ENCODE data around the gene HMOX2. TPM values are rescaled to one million over a fixed set of nuclear protein-coding genes. Genes with fewer than 3 reads are reported as not detected.

The HMOX2 gene
- total and polyA plus RNA-seq, 2 experiments from 2014 or later = 36.0 to 61.5 TPM

- Histone ChIP-seq H3K27me3 (replicated peaks; ENCODE audit: insufficient read depth) (no peaks in the 10 kb centered on the region), H3K4me1 (ENCODE audit: insufficient read depth) (peaks cover 17% of the 10 kb centered on the region), H3K9me2 (ENCODE audit: insufficient read depth) (no peaks in the 10 kb centered on the region), H3K27ac (no peak overlapping the region), H2AFZ (no peak overlapping the region), H3F3A (ENCODE audit: insufficient read depth) (peaks cover 23% of the 10 kb centered on the region), H3K4me3 (no peak overlapping the region), H3K9ac (no peak overlapping the region), H3K79me2 (ENCODE audit: insufficient read depth) (no peaks in the 10 kb centered on the region), H3K4me2 (ENCODE audit: unreplicated experiment) (no peak overlapping the region), H3K9me3 (ENCODE audit: low read depth) (no peaks in the 10 kb centered on the region), H3K36me3 (ENCODE audit: low read depth) (no peaks in the 10 kb centered on the region), H4K20me1 (ENCODE audit: insufficient read depth) (no peaks in the 10 kb centered on the region)
- in situ Hi-C loops (cut with MboI) = no loop called here
- WGBS, 2 experiments (ENCODE audit: low coverage in 1 of 2, low lambda C conversion rate in 2 of 2, missing lambda C conversion rate in 2 of 2) = 92 to 93% methylated on average over 32 of the region's 32 CpGs
- DNase-seq = no peak
- TF ChIP-seq EZH2 (IDR thresholded peaks at IDR 0.05; ENCODE audit: insufficient read depth, poor library complexity, severe bottlenecking) = no peak
- no peak for TF ChIP-seq EZH2phosphoT487 (IDR thresholded peaks at IDR 0.05; ENCODE audit: insufficient read depth, low read depth)
Measured at GRCh38 chr16:4465977-4466779, 10.0 kb upstream of the HMOX2 start.

GRCh38 chr16:4467916-4468315 is 8.3 kb upstream of the HMOX2 start:
- Histone ChIP-seq H3K9ac (no peak overlapping the region), H3K4me2 (ENCODE audit: unreplicated experiment) (no peak overlapping the region), H3K36me3 (ENCODE audit: low read depth) (no peaks in the 10 kb centered on the region), H3K27me3 (replicated peaks; ENCODE audit: insufficient read depth) (no peaks in the 10 kb centered on the region), H3K27ac (no peak overlapping the region), H3K79me2 (ENCODE audit: insufficient read depth) (no peaks in the 10 kb centered on the region), H3F3A (ENCODE audit: insufficient read depth) (peaks cover 21% of the 10 kb centered on the region), H3K4me1 (ENCODE audit: insufficient read depth) (peaks cover 17% of the 10 kb centered on the region), H3K9me3 (ENCODE audit: low read depth) (no peaks in the 10 kb centered on the region), H3K4me3 (no peak overlapping the region), H3K9me2 (ENCODE audit: insufficient read depth) (no peaks in the 10 kb centered on the region), H2AFZ (no peak overlapping the region), H4K20me1 (ENCODE audit: insufficient read depth) (no peaks in the 10 kb centered on the region)
- 97 to 99% methylated on average over 16 of the region's 16 CpGs for WGBS, 2 experiments (ENCODE audit: low coverage in 1 of 2, low lambda C conversion rate in 2 of 2, missing lambda C conversion rate in 2 of 2)
- DNase-seq = no peak
- TF ChIP-seq EZH2 (IDR thresholded peaks at IDR 0.05; ENCODE audit: insufficient read depth, poor library complexity, severe bottlenecking) (no peak), EZH2phosphoT487 (IDR thresholded peaks at IDR 0.05; ENCODE audit: insufficient read depth, low read depth) (no peak)
- in situ Hi-C loops (cut with MboI) = no loop called here

- no peaks in the 10 kb centered on the region for H4K20me1 ChIP-seq (ENCODE audit: insufficient read depth)
- no peak overlapping the region for H3K9ac ChIP-seq
- peaks cover 13% of the 10 kb centered on the region for H3K4me1 ChIP-seq (ENCODE audit: insufficient read depth)
- no peak overlapping the region for H3K27ac ChIP-seq
- H3K9me3 ChIP-seq (ENCODE audit: low read depth) = no peaks in the 10 kb centered on the region
- no peak for TF ChIP-seq EZH2 (IDR thresholded peaks at IDR 0.05; ENCODE audit: insufficient read depth, poor library complexity, severe bottlenecking)
- TF ChIP-seq EZH2phosphoT487 (IDR thresholded peaks at IDR 0.05; ENCODE audit: insufficient read depth, low read depth) = no peak
- H3K27me3 ChIP-seq (replicated peaks; ENCODE audit: insufficient read depth) = no peaks in the 10 kb centered on the region
- no peak for DNase-seq
- H2AFZ ChIP-seq = no peak overlapping the region
- H3K4me3 ChIP-seq = no peak overlapping the region
- peaks cover 11% of the 10 kb centered on the region for H3F3A ChIP-seq (ENCODE audit: insufficient read depth)
- no peaks in the 10 kb centered on the region for H3K9me2 ChIP-seq (ENCODE audit: insufficient read depth)
- no peak overlapping the region for H3K4me2 ChIP-seq (ENCODE audit: unreplicated experiment)
- no peaks in the 10 kb centered on the region for H3K79me2 ChIP-seq (ENCODE audit: insufficient read depth)
- H3K36me3 ChIP-seq (ENCODE audit: low read depth) = no peaks in the 10 kb centered on the region
- in situ Hi-C loops (cut with MboI) = no loop called here
- WGBS, 2 experiments (ENCODE audit: low coverage in 1 of 2, low lambda C conversion rate in 2 of 2, missing lambda C conversion rate in 2 of 2) = 97 to 98% methylated on average over 10 of the region's 10 CpGs
Measured at GRCh38 chr16:4468972-4469371, 7.2 kb upstream of the HMOX2 start.

- H3K9ac ChIP-seq = no peak overlapping the region
- H3K79me2 ChIP-seq (ENCODE audit: insufficient read depth) = peaks cover 5% of the 10 kb centered on the region
- in situ Hi-C loops (cut with MboI) = no loop called here
- H3K9me2 ChIP-seq (ENCODE audit: insufficient read depth) = no peaks in the 10 kb centered on the region
- DNase-seq = no peak
- H3K9me3 ChIP-seq (ENCODE audit: low read depth) = no peaks in the 10 kb centered on the region
- H3K27ac ChIP-seq = no peak overlapping the region
- H3K4me2 ChIP-seq (ENCODE audit: unreplicated experiment) = no peak overlapping the region
- H4K20me1 ChIP-seq (ENCODE audit: insufficient read depth) = no peaks in the 10 kb centered on the region
- no peaks in the 10 kb centered on the region for H3F3A ChIP-seq (ENCODE audit: insufficient read depth)
- H2AFZ ChIP-seq = no peak overlapping the region
- TF ChIP-seq EZH2phosphoT487 (IDR thresholded peaks at IDR 0.05; ENCODE audit: insufficient read depth, low read depth) (no peak), EZH2 (IDR thresholded peaks at IDR 0.05; ENCODE audit: insufficient read depth, poor library complexity, severe bottlenecking) (no peak)
- 84 to 86% methylated on average over 5 of the region's 5 CpGs for WGBS, 2 experiments (ENCODE audit: low coverage in 1 of 2, low lambda C conversion rate in 2 of 2, missing lambda C conversion rate in 2 of 2)
- H3K4me1 ChIP-seq (ENCODE audit: insufficient read depth) = 0 out of 2 replicates have a peak, but pooled peaks cover 5% of the 10 kb centered on the region
- H3K27me3 ChIP-seq (replicated peaks; ENCODE audit: insufficient read depth) = no peaks in the 10 kb centered on the region
- no peak overlapping the region for H3K4me3 ChIP-seq
- H3K36me3 ChIP-seq (ENCODE audit: low read depth) = no peaks in the 10 kb centered on the region
Measured at GRCh38 chr16:4471869-4472268, 4.3 kb upstream of the HMOX2 start.
